Stimulated activated CD8-positive, alpha-beta memory T cell treated with anti-CD3 and anti-CD28 coated beads, Interleukin-15, amount 100 ng/mL, for 1 hour (primary cell): Measurements from ENCODE around the gene TRAPPC2.
A peak's percentile ranks its signal among the peaks of the same experiment; 100 is the strongest.

Experiments
- DNase-seq: peaks from one replicate; pipeline ENCODE4 v3.0.0-alpha.2; 2020; ENCODE audit warnings: low read depth

The TRAPPC2 gene

DNA sequence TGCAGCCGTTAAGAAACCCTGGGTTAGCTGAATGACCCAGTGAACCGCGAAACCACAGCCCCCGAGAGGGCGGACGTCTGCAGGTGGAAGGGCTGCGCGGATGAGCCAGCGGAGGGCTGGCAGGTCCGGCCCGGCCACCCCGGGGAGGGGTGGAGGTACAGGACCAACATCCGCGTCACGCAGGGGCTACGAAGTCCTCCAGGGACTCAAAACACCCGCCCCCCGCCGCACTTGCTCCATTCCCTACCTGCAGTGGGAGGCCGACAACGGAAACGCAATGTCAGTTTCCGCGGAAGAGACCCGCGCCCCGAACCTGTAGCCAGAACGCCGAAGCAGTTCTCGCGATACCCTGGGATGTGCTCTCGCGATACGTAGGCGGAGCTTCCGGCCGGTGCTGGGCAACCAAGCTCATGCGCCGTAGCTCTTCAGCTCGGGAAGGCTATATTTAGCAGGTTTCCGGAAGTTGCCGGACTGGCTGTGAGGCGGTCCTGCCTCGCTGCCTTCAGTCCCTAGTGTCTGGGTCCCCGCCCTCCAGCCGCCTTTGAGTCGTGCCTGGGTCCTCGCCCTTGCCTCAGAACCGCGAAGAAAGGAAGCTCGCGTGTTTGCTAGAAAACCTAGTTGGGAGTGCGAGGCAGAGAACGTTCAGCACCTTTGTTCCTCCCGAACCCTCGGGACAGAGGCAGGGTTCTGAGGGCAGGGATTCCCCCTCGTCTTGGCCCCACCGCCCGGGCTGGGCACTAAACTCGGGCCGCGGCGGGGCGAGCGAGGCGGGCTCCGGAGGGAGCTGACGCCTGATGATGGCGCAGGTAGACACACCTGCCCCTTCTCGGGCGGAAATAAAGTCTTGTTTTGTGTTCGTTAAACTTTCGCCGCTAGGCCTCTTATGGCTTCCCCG, at the start of gene TRAPPC2, which contains the start of gene OFD1:
TSS of gene TRAPPC2 (minus strand) at position 343 of the 895 bp plus-strand sequence. CDS start 14,657 bp downstream, outside the sequence.
TSS of gene OFD1 (plus strand) at position 471 of the 895 bp plus-strand sequence. CDS start at position 795, 324 bp downstream.
- peak; percentile 77 for DNase-seq

DNA sequence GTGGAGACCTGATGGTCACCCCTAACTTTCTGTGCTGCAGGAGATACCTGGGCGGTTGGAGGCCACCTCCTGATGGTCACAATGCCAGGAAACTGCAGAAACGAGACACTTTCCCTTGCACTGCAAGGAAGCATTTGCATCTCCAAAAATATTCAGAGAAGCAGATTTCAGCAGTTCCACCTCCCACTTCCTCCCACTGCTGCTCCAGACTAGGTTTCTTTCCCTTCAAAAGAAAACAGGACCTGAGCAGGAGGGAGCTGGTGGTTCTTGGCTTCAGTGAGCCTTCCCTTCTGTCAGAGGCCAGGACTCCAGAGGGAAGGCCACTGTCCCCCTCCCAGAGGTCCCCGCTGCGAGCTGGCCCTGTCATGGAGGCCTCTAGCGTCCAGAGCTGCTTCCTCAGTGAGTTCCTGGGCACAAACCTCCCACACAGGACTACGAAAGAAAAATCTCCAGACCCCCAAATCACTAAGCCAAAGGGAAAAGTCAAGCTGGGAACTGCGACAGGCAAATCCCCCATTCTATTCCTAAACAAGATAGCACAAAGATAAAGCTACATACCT, 46.5 kb upstream of the TRAPPC2 start:
- no peak for DNase-seq

DNA sequence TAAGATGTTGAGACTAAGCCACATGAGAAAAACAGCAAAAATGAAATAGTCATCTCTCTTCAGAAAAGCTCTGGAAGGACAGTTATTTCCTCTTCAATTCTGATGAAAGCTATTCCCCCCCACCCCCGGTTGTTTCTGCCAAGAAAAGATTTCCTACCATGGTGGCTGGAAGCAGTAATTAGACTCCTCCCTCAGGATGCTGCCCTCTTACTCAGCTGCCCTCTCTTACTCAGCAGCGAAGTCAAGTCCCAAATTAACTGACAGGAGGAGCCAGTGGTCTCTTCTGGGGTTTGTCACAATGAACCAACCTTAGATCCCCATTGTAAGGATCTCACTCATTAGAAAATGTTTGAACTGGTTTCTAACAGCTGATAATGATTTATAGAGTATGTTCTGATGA, 44.5 kb upstream of the TRAPPC2 start:
- DNase-seq, result no peak

DNA sequence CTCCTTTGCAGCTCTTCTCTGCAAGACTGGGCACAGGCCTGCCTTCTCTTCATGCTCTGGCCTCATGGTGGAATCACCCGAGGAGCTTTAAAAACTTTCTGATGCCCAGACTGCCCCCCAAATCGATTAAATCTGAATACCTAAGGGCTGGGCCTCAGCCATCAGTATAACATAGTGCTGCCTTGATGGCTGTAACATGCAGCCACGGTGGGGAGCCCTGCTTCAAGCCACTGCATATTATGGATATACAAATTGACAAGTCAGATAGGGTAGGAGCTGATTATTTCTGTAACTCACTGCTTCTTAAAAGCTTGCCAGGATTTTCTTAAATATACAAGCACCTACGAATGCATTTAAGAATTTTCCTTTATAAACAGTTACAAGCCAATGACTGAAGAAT, 42.0 kb upstream of the TRAPPC2 start:
- no peak for DNase-seq

DNA sequence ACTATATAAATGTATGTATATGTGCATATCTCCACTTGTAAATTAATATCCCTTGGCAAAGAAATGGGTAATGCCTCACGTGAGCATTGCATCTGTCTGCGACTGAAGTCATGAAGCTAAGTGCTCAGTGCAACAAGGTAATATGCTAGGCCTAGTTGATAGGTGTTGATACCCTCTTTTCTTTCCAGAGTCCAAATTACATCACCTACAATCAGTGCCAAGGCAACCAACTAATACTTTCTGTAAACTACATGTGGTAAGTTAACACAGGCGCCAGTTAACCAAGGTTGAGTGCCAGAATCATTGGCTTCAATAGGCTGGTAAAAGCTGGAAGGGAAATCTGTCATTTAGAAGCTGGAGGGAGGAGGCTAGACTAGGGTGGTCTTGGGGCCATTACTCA, 41.4 kb upstream of the TRAPPC2 start:
- DNase-seq, result no peak

DNA sequence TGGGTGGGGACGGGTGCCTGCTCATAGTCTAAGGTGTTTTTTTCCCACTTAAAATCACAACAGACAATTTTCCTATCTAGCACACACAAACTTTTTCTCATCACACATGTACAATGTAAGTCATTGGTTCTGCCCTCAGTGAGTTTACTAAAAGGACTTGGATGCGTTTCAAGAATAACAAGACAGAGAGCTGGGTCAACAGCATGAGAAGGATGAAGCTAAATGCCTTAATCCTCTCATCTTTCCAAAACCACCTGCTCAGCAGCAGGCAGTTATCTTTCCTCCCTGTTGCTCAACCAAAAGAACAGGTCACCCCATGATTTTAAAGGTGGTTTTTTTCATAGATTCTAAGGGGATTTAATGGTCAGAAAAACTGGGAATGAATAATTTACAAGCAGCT, 40.3 kb upstream of the TRAPPC2 start:
- no peak for DNase-seq

DNA sequence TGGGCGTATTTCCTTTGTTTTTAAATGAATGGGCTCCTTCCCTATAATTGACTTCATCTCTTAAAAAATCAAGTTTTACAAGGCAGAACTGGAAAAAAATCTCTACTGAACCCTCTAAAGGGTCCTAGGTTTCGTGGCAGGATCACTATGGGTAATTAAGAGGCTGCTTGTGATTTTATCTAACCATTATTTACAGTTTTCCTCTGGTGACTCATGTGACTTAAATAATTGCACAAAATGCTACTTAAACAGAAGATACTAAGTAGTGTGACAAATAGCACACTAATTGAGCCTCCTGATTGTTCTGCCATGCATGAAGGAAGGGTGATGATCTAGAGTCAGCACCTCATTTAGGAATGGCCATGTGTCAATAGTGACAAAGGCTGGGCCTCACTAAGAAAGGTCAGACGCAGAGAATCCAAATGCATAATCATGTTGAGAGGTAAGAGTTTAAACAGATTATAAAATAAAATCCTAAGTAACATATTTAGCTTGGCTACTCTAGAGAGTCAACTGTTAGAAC, 35.7 kb upstream of the TRAPPC2 start:
- DNase-seq, result no peak

DNA sequence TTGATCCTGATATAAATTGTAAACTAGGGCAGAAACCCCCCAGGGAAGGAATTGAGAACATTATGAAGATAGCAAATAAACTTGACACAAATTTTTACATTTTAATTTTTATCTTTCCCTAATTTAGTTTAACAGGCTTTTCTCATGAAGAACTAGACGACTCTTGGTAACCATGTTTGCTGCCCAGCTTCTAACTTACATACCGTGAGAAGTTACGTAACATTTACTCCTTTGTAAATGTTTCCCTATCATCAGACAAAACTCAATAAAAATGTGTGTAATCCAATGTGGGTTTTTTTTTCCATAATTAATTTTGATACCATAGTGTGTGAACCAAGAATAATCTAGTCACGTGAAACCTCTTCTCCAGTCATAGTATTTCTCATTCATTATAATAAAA, 34.5 kb upstream of the TRAPPC2 start:
- DNase-seq, result no peak

DNA sequence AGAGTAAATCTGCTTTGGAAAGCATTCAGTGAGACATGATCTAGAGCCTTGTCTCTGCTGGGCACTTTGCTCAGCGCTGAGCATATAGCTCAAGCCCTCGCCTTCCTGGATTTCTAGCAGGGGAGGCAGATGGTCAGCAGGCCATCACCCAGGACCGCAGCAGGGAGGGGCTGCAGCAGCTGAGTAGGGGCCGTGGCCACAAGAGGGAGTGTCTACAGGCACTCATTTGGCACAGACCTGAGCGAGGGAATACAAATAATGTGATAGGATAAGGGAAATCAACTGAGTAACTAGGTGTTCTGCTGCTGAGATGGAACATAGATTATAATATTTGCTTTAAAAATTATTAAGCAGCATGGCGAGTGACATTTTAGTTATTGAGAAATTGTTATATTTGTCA, 30.3 kb upstream of the TRAPPC2 start:
- DNase-seq, result no peak

DNA sequence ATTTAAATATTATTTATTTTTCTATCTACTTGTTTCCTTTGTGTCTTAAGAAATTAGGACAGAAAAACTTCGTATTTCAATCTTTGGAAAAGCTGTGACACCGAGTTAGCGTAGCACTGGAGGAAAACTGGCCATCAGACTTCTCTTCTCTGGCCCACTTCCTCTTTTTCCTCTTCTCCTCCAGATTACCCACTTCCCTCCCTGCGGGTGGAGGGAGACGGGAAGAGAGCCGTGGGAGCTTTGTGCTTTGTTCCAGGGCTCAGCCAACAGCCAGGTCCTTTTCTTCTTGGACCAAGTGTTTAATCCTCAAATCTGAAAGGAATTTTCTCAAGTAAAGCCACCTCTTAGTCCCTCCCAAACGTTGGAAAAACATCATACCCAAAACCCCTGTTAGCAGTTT, 29.9 kb upstream of the TRAPPC2 start:
- DNase-seq, result no peak

DNA sequence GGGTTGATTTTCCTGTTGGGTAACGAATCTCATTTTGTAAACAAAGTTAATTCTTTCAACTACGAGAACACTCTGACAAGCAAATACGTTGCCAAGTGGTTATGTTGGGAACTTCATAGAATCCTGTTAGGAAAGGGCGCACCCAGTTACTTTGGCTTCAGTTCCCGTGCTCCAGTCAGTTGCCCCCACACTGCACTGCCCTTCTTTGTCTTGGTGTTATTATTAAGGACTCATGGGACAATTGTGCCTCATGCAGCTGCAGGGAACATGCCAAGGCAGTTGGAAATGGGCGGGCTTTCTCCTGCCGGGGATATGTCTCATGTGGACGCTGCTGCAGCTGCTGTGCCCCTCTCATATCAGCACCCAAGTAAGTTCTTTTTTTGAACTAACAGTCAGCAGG, 29.1 kb upstream of the TRAPPC2 start:
- no peak for DNase-seq

DNA sequence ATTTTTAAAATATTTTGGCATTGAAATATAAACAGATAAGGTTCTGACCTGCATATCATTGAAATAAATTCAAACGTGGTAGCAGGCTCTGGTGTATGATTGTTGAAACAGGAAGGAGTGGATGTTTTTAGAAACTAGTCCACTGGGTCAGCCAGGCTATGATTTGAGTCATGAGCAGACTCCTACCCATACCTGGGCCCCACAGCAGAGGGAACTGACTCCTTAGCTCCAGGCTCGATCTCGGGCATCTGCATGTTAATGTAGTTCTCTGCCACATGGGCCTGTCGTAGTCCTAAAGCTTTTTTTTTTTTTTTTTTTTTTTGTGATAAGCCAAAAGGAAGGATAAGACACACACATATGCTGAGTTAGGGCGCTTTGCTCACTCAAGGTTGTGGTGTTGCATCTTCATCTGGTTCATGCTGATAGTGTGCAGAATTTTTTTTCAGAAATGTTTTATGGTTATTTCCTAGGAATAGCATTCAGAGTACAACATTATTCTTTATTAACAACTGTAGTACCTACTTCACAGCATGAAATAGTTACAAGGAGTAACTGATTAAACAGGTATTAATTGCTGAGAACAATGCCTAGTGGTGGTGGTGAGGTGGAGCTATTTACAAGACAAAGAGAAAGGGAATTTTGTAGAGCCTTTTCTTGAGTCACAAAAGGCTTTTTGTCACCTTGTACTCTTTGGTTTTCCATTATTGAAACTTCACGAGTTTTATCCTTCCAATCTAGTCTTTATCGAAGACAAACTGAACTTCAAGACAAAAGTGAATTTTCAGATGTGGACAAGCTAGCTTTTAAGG, 27.4 kb upstream of the TRAPPC2 start:
- no peak for DNase-seq

DNA sequence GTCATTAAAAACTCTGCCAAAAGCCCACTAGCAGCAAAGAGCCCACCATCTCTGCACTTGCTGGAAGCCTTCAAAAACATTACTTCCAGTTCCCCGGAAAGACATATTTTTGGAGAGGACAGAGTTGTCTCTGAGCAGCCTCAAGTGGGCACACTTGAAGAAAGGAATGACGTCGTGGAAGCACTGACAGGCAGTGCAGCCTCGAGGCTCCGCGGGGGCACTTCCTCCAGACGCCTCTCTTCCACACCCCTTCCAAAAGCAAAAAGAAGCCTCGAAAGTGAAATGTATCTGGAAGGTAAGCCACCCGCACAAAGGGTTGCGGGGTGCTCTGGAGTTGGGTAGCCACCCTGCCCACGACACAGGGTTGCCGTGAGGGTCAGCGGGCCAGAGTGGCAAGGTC, 26.0 kb upstream of the TRAPPC2 start:
- no peak for DNase-seq

DNA sequence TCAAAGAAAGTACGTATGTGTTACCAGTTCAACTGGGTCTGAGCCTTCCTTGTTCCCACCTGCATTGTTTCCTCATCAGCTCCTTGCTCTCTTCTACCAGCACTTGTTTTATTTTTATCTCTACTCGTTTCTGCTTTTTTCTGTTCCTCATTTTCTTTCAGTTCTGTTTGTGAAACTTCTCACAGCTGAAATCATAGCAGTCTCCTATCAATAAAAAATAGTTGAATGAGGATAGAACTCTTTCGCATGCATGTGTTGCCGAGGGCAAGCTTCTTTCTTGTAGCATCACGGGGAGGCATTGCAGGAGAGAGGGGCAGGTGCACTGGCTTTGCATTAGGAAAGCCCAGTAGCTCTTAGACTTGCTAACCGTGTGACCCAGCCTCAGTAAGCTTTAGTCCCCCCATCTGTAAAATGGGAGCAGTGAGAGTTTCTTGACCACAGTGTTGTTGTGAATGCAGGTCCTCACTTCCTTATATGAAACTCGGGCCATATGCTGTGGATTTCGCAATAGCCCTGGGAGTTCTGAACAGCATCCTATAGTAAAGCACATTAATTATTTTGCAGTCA, 24.8 kb upstream of the TRAPPC2 start:
- DNase-seq, result no peak

DNA sequence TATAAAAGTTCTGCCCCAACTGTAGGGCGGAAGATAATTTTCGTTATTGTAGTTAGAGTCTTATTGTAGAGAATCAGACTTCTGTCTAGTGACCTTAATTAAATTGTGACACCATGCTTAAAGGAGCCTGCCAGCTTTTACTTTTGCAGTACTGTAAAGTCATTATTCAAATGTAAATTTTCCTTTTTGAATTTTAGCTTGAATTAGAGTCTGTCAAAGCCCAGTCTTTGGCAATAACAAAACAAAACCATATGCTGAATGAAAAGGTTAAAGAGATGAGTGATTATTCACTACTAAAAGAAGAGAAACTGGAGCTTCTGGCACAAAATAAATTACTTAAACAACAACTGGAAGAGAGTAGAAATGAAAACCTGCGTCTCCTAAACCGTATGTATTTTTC, 22.0 kb upstream of the TRAPPC2 start:
- no peak for DNase-seq

DNA sequence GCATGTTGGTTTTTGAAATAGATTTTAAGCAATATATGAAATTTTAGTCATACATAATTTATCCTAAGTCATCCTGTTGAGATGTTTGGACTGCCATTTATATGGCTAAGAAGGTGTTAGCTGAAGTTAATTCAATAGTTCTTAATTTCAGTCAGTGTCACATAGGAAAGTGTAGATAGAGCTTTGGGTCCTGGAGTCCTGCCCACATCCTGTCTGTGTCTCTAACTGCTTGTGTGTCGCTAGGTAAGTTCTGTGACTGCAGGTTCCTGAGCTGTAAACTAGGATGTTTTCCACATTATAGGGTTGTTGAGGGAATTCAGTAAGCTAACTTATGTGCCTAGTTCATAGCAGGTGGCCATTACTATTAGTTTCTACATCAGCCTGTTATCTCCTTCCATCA, 20.8 kb upstream of the TRAPPC2 start:
- DNase-seq, result no peak

DNA sequence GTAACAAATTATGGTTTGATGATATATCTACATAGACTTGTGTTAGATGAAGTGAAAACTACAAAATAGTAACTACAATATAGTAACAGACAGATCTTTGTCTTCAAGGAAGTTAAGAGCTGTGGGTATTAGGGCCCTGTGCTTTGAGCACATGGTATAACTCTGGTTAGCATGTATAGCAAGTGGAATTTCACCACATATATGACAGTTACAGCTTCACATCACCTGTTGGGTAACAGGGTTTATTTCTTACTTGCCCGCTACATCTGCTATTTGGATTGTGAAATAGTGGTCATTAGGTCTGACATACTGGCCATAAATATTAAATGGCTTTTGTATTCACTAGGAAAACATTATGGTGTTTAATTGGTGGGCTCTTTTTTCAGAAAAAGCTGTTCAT, 20.3 kb upstream of the TRAPPC2 start:
- no peak for DNase-seq

DNA sequence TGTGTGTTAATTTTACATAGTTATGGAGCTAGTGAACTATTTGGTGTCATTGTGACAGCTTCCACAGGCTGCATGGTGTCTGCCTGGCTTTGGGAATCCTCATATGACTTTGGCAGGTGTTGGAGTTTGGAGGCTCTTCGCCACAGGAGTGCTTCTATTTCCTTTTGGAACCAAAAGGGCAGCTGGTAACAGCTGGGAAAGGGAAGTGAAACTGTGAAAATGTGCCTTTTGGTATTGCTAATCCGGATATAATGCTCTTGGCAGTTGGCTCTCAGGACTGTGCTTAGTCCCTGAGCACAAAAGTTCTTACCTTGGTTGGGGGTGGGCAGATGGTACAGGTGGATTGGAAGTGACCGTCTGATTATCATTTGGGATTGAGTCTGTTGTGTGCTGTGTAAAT, 18.2 kb upstream of the TRAPPC2 start:
- DNase-seq, result no peak

DNA sequence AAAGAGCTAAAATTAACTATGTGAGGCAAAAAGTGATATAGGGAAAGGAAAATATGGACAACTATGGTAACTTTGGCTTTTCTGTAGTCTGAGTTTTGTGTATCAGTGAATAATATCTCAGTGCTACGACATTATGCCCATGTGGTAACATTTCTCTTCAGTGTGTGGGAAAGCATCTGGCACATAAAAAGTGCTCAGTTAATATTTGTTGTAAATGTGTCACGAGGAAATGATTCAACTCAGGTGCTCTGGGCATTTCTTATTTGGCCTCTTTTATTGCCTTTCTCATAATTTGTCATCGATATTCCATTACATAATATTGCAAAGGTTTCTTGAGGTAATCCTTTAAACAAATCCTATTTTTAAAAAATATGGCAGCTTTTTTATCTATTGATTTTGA, 17.7 kb upstream of the TRAPPC2 start:
- DNase-seq, result no peak

DNA sequence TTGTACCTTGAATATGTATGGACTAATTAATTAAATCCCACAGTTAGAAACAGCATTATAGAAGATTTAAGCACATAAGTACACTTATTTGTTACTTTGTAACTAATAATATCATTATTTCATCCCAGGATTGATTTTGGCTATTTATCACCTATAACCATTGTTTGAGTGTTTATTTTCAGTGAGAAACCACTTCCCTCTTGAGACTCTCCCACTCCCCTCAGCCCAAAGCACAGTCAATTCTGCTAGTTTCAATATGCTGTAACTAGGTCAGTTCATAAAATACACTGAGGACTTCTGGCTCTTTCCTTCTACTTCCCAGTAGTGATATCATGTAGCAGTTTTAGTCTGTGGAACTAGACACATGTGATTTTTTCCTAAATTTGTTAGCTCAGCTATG, 16.4 kb upstream of the TRAPPC2 start:
- DNase-seq, result no peak

DNA sequence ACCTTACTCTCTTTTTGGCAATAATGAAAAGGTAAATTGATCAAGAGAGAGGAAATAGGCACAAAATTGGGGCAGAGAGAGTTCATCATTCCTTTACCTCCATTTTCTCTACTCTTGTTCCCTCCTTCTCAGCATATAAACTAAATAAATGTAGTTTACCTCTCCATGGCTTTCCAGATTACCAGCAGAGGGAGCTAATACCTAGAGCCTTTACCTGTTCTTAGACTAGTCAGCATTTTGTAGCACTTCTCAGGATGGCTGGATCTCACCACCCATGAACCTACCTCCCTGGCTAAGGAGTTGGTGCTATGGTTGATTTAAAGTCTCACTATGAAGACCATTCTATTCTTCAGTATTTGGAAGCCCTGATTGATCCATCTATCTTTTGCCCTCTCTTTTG, 15.8 kb upstream of the TRAPPC2 start:
- no peak for DNase-seq

DNA sequence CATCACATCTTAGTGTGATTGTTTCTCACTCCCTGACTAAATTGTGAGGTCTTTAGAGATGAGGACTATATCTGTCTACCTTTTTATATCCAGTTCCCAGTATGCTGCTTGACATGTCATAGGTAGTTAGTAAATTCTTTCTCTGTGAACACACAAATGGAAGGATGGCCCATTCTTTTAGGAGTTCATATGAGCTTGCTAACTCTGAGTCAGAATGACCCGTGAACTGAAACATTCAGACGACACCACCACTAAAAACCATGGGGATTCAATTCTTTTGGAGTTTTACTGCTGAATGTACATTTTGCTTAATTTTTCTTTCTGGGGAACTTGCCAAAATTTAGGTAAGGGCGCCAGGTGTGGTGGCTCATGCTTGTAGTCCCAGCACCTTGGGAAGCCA, 14.1 kb upstream of the TRAPPC2 start:
- DNase-seq, result no peak
